ENCODE measurements around the gene COASY. TPM values are rescaled to one million over a fixed set of nuclear protein-coding genes. Genes with fewer than 3 reads are reported as not detected.
A peak's percentile ranks its signal among the peaks of the same experiment; 100 is the strongest.

COASY gene
- total and polyA plus RNA-seq, 11 donors = 24.3 to 59.1 (median 34.4) TPM

DNA sequence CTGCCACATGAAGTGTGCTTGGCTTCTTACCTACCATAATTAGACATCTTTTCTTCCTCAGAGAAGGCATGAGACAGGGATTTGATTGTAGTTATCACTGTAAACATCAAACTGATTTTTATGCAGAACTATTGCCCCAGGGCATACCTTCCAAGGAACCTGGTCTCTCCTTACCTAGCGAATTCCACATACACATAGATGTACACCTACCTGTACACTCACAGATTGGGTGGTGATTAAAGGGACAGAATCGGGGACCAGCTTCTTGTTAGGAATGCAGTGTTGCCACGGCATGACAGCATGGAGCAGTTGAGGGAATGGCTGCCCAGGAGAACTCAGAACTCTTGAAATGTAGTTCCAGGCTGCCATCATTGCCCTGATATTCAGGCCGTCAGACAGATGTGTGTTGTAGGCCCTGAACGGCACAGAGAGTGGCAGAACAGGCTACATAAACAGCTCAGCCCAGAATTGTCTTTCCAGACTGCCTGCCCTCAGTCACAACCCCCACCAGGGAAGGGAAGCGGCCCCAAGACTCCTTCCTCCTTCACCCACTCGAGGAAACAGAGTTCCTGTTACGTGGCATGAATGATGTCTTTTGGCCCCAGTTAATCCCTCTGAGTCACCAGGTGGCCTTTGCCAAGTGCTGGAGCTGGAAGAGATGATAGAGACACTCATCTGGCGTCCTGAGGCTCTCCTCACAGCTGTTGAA is 43.7 kb upstream of the COASY start:
- TF ChIP-seq, protein P1, sequence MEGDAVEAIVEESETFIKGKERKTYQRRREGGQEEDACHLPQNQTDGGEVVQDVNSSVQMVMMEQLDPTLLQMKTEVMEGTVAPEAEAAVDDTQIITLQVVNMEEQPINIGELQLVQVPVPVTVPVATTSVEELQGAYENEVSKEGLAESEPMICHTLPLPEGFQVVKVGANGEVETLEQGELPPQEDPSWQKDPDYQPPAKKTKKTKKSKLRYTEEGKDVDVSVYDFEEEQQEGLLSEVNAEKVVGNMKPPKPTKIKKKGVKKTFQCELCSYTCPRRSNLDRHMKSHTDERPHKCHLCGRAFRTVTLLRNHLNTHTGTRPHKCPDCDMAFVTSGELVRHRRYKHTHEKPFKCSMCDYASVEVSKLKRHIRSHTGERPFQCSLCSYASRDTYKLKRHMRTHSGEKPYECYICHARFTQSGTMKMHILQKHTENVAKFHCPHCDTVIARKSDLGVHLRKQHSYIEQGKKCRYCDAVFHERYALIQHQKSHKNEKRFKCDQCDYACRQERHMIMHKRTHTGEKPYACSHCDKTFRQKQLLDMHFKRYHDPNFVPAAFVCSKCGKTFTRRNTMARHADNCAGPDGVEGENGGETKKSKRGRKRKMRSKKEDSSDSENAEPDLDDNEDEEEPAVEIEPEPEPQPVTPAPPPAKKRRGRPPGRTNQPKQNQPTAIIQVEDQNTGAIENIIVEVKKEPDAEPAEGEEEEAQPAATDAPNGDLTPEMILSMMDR (IDR thresholded peaks at IDR 0.05) = no peak
- no peak for TF ChIP-seq POLR2A (IDR thresholded peaks at IDR 0.05)
- 35 to 47% (median 42%) methylated on average over 8 to 9 of the region's 9 CpGs for WGBS, 4 donors
- DNase-seq = peak; percentile 80 to 88 (median 80)

DNA sequence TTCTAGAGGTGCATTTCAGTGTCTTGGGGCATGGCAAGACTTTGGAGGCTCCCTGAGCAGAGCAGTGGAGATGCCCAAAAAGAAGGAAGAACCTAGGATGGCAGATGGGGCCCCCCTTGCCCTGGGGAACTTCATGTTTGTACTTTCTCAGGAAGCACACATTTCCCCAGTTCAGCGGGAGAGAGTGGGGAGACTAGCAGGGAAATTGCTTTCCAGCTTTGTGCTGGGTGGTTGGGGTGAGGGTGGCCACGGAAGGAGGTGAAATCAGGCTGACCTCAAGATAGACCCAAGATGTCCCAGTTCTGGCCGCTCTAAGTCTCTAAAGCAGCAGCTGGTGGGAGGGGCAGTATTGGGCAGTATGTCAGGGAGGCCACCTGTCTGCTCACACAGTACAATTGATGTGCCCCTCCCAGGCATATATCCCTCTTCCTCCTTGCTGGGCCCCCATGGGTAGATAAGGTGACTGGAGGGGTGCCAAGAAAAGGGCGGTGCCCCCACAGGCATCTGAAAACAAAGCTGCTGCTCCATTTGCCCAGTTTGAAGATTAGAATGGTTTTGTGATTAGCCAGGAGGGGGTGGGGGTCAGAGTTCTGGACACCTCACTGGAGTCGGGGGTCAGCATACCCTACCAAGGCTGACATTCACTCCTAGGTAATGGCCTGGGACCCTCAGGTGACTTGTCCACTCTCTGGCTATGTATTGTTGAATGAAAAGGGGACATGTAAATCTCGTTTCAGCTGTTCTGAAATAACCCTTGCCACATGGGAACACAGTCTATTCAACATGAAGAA is 43.0 kb upstream of the COASY start:
- Histone ChIP-seq H3K9me3 (no peaks in the 10 kb centered on the region), H3K4me1 (peaks cover 23 to 81% (median 72%) of the 10 kb centered on the region in 12 donors), H3K36me3 (peaks cover 0 to 47% (median 20%) of the 10 kb centered on the region in 9 donors), H3K4me3 (peak overlapping the region in 2 of 12 donors; percentile 3 to 5), H3K27me3 (no peaks in the 10 kb centered on the region), H3K27ac (peak overlapping the region; percentile 84 to 97 (median 92))
- TF ChIP-seq, protein P1 (IDR thresholded peaks at IDR 0.05) = no peak
- no peak for TF ChIP-seq POLR2A (IDR thresholded peaks at IDR 0.05)
- WGBS, 4 donors = 13 to 22% (median 19%) methylated on average over 5 to 6 of the region's 6 CpGs
- intact Hi-C loops (cut with DNase I) = loop anchor here in 9 of 10 donors (2.0 to 10.0 kb wide), 11 partner anchors 54 to 394 kb away; partner anchors contain the start of genes ATP6V0A1 (in 2 of the 9), CAVIN1 (in 2 of the 9), HSPB9 (in 1 of the 9) and KAT2A (in 1 of the 9)
- DNase-seq (peak in 4 of 5 donors; percentile 73 to 80 (median 73)), ATAC-seq (peak; percentile 38 to 52 (median 47))

More for the DNA sequence above, 43.7 kb upstream of the COASY start:
- H3K4me3 ChIP-seq = no peak overlapping the region
- H3K4me1 ChIP-seq = peaks cover 23 to 85% (median 71%) of the 10 kb centered on the region in 12 donors
- peak overlapping the region; percentile 84 to 97 (median 92) for H3K27ac ChIP-seq
- no peaks in the 10 kb centered on the region for H3K27me3 ChIP-seq
- peak; percentile 14 to 67 (median 63) for ATAC-seq
- H3K36me3 ChIP-seq = peaks cover 0 to 48% (median 21%) of the 10 kb centered on the region in 9 donors
- intact Hi-C loops (cut with DNase I) = loop anchor here in 9 of 10 donors (2.0 to 10.0 kb wide), 11 partner anchors 53 to 393 kb away; partner anchors contain the start of genes ATP6V0A1 (in 2 of the 9), CAVIN1 (in 2 of the 9), HSPB9 (in 1 of the 9) and KAT2A (in 1 of the 9)
- H3K9me3 ChIP-seq = no peaks in the 10 kb centered on the region

DNA sequence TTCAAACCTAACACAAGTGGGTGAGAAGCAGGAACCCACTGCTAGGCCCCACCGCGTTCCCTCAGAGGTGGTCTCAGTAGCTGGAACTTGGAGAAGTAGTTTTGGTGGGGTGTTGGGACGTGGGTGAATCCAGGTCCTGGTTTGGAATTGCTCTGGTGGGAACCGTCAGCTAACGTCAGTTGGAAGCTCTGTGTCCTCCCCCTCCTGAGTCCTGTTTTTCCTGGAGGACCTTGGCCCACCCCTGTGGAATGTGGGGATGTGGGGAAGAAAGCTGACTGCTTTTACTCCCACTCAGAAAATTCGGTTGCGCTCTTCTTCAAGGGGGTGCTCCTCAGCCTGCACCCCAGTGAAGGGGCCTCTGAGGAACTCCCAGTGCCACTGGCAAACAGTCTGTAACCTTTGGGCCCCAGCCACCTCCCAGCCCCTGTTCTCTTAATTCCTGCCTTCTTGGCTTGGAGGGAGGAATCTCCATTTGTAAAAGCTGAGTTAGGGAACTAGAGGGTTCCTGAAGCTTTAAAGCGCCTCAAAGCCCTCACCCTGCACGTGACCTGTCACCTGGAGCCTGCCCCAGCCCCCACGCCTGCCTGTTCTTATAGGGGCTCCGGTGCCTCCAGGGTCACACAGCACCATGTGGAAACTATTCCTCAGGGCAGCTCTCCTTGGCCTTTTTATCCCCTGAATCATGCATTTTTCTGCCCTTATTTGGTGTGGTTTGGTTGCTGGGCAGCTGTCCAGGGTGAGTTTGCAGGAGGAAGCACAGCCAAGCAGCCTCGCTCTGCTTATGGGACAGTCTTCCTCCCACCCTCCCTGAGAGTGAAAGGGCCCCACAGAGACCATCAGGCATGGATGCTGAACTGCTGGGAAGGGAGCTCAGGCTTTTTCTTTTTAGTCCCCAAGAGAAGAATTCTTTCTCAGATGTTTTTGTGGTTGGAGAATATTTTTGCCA is 42.1 kb upstream of the COASY start:
- H3K9me3 ChIP-seq = no peaks in the 10 kb centered on the region

More for the DNA sequence above, 42.1 kb upstream of the COASY start:
- peak; percentile 90 to 94 (median 94) for DNase-seq
- Histone ChIP-seq H3K4me1 (peaks cover 23 to 81% (median 72%) of the 10 kb centered on the region in 12 donors), H3K36me3 (peaks cover 0 to 38% (median 13%) of the 10 kb centered on the region in 9 donors), H3K4me3 (peak overlapping the region in 2 of 12 donors; percentile 5 to 13), H3K27me3 (no peaks in the 10 kb centered on the region), H3K27ac (peak overlapping the region; percentile 84 to 97 (median 92))
- intact Hi-C loops (cut with DNase I) = loop anchor here in 9 of 10 donors (2.0 to 10.0 kb wide), 13 partner anchors 55 to 395 kb away; partner anchors contain the start of genes CAVIN1 (in 6 of the 9), ATP6V0A1 (in 2 of the 9), HSPB9 (in 1 of the 9) and KAT2A (in 1 of the 9)
- TF ChIP-seq POLR2A (IDR thresholded peaks at IDR 0.05) = peak in 1 of 2 donors; percentile 21
- TF ChIP-seq, protein P1 (IDR thresholded peaks at IDR 0.05) = no peak
- peak; percentile 60 to 80 (median 74) for ATAC-seq
- 24 to 30% (median 27%) methylated on average over 12 of the region's 12 CpGs for WGBS, 4 donors
